NCI-H524 (cell line): ENCODE results near the gene CCDC102A.
"Not testable (repeated sequence)": the region's sequence is repeated elsewhere in the genome, so short reads cannot be mapped to it uniquely, and the experiment has no call there.

Experiments used
- DNase-seq, 2 experiments: peaks; one replicate each; lab custom pipeline; 2025; lab: John Stamatoyannopoulos, UW

CCDC102A gene

DNA sequence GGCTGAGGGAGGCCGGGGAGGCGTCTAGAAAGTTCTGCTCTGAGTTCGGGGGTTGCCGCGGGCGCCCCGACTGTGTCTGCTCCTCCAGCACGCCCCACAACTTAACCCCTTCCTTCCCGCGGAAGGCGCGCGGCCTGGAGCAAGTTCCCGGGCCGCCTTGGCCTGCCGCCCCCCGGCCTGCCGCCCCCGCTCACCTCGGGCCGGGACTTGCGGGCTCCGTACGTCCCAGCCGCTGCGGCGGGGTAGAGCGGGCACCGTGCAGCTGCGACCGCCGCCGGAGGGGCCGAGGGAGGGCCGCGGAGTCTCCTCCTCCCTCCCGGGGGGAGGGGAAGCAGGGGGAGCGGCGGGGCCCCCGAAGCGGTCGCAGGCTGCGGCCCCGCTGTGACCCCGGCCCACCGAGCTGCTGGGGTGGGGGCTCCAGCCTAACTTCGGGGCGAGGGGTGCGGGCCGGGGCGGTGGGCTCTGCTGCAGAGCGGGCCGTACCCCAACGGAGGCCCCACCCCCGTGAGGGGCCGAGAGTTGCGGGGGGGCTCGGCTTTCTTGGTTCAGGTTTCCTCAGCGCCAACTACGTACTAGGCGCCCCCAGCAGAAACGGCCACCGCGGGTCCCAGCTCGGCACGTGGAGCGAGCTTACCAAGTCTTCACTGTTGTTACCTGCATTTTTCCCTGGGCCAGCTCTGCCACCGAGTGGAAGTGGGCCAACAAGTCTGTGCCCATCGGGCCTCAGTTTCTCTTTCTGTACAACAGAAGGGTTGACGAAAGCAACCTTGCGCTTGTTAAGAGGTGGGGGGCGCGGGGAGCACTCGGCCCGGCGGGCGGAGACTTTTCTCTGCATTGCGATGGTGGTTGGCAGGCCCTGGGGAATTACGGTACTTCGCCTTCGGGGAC lies at the start of gene CCDC102A:
TSS of gene CCDC102A (minus strand) at position 266 of the 888 bp plus-strand sequence. CDS start 7,394 bp downstream, outside the sequence.
- DNase-seq: peak in 1 of 2 experiments; percentile 54

DNA sequence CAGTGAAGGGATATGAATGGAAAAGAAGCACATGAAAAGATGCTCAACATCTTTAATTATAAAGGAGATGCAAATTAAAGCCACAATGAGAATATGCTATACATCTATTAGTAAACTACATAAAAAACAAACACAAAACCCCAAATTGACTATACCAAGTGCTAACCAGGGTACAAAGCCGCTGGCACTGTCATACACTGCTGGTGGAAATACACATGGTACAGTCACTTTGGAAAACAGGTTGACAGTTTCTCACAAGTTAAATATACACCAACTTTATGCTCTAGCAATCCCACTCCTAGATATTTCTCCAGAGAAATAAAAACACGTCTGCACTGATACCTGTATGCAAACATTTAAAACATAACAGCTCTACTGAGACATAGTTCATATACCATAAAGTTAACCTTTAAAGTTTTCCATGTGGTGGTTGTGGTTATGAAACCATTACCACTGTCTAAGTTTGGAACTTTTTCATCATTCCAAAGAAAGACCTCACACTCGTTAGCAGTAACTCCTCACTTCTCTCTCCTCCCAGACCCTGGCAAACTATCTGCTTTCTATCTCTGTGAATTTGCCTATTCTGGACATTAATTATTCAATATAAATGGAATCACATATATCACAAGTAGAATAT lies 48.8 kb upstream of the CCDC102A start:
- DNase-seq: no peak

DNA sequence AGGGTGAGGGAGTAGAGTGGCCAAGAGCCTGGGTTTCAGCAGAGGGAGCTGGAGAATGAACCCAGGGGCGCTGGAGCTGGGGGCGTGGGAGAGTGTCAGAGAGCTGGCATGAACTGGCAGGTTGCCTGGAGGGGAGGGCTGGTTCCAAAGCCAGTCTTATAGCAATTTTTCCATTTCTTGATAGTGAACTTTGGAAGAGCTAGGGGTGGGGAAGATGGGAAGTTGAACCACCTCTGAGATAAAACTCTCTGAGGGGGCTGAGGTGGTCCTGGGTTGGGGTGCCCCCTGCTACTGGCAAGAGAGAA lies 42.9 kb upstream of the CCDC102A start:
- DNase-seq: no peak

GRCh38 chr16:57578521-57579360 lies 42.4 kb upstream of the CCDC102A start:
- DNase-seq: peak; percentile 72 to 85

GRCh38 chr16:57577691-57578224 lies 41.4 kb upstream of the CCDC102A start:
- peak; percentile 62 to 72 for DNase-seq

GRCh38 chr16:57577214-57577613 lies 40.8 kb upstream of the CCDC102A start:
- peak in 1 of 2 experiments; percentile 33 for DNase-seq

DNA sequence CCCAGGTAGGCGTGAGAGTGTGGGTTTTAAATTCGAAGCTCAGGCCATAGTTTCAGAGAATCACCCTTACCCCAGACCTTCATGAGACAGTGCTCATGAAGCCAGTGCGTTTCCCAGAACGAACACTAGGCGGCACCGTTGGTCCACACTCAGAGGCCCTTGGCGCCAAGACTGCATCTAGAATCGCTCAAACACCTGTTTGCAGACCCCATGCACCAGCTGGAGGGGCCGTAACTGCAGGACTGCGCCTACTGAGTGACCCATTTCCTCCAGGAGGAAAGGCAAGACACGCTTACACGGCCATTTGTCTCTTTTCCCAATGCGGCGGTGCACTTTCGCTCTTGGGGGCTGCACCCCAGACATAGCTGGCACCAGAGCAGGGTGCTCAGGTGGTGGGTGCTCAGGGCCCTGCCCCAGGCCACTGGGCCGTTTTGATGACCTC lies 40.1 kb upstream of the CCDC102A start:
- DNase-seq: peak; percentile 91 to 94

GRCh38 chr16:57575468-57576277 lies 39.3 kb upstream of the CCDC102A start:
- DNase-seq: peak in 1 of 2 experiments; percentile 18

DNA sequence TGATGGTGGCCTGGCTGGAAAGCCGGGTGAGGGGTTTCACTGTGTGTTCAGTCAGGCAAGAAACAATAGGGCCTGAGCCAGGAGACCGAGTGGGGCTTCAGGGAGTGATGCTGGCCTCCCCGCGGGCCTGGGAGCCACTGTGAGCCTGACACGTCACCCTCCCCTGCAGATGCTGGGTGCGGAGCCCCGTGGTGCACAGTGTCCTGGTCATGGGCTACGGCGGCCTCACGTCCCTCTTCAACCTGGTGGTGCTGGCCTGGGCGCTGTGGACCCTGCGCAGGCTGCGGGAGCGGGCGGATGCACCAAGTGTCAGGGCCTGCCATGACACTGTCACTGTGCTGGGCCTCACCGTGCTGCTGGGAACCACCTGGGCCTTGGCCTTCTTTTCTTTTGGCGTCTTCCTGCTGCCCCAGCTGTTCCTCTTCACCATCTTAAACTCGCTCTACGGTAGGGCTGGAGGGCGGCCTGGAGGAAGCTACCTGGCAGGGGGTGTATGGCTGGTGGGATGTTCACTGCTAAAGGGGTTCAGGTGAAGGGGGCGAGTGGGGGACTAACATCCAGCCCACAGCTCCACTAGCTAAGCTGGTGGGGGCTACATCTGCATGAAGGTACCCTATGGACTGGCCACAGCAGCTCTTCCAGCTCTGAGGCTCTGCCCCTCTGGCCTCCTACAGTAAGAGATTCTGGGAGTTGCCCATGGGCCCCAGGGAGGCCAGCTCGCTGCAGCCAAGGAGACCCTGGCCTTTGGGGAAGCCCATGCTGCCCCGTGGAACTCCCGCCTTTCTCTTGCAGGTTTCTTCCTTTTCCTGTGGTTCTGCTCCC lies 38.5 kb upstream of the CCDC102A start:
- DNase-seq: no peak

GRCh38 chr16:57574086-57574485 lies 37.7 kb upstream of the CCDC102A start:
- no peak for DNase-seq

- no peak for DNase-seq
These were observed 36.8 kb upstream of the CCDC102A start for GRCh38 chr16:57572978-57573728.

- no peak for DNase-seq
These were observed 34.7 kb upstream of the CCDC102A start for GRCh38 chr16:57571098-57571497.

GRCh38 chr16:57570301-57571070 lies 34.1 kb upstream of the CCDC102A start:
- no peak for DNase-seq

DNA sequence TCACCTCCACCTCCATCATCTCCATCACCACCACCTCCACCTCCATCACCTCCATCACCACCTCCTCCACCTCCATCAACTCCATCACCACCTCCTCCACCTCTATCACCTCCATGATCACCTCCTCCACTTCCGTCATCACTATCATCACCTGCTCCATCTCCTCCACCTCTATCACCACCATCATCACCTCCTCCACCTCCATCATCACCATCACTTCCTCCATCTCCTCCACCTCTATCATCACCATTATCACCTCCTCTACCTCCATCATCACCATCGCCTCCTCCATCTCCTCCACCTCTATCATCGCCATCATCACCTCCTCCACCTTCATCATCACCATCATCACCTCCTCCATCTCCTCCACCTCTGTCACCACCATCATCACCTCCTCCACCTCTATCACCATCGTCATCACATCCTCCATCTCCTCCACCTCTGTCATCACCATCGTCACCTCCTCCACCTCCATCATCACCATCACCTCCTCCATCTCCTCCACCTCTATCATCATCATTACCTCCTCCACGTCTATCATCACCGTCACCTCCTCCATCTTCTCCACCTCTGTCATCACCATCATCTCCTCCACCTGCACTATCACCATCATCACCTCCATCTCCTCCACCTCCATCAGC lies 33.1 kb upstream of the CCDC102A start:
- no peak for DNase-seq

DNA sequence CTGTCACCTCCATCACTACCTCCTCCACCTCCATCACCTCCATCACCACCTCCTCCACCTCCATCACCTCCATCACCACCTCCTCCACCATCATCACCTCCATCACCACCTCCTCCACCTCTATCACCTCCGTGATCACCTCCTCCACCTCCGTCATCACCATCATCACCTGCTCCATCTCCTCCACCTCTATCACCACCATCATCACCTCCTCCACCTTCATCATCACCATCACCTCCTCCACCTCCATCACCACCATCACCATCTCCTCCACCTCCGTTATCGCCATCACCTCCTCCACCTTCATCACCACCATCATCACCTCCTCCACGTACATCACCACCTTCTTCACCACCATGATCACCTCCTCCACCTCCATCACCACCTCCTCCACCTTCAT lies 32.4 kb upstream of the CCDC102A start:
- not testable (repeated sequence) for DNase-seq

- DNase-seq: no peak
These were observed 31.9 kb upstream of the CCDC102A start for GRCh38 chr16:57568173-57568678.

DNA sequence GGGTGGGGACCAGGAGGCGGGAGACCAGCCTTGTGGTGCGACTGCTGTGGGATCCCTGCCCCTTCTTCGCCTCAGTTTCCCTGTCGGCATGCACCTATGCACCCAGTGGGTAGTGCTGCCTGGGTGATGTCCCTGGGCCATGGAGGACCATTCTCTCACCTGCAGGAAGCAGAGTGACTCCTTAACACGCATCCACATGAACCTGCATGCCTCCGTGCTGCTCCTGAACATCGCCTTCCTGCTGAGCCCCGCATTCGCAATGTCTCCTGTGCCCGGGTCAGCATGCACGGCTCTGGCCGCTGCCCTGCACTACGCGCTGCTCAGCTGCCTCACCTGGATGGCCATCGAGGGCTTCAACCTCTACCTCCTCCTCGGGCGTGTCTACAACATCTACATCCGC lies 31.3 kb upstream of the CCDC102A start:
- DNase-seq: no peak

- no peak for DNase-seq
These were observed 30.1 kb upstream of the CCDC102A start for GRCh38 chr16:57566436-57566835.
